Measurements from ENCODE around the gene SMURF1.
"Not testable (repeated sequence)": the region's sequence is repeated elsewhere in the genome, so short reads cannot be mapped to it uniquely, and the experiment has no call there.

The SMURF1 gene

GRCh38 chr7:99143853-99144672, at the start of gene SMURF1:
Gene SMURF1 (minus strand): TSS chr7:99144108. CDS start chr7:99143780, 328 bp downstream.
- peak; percentile 76 for DNase-seq

DNA sequence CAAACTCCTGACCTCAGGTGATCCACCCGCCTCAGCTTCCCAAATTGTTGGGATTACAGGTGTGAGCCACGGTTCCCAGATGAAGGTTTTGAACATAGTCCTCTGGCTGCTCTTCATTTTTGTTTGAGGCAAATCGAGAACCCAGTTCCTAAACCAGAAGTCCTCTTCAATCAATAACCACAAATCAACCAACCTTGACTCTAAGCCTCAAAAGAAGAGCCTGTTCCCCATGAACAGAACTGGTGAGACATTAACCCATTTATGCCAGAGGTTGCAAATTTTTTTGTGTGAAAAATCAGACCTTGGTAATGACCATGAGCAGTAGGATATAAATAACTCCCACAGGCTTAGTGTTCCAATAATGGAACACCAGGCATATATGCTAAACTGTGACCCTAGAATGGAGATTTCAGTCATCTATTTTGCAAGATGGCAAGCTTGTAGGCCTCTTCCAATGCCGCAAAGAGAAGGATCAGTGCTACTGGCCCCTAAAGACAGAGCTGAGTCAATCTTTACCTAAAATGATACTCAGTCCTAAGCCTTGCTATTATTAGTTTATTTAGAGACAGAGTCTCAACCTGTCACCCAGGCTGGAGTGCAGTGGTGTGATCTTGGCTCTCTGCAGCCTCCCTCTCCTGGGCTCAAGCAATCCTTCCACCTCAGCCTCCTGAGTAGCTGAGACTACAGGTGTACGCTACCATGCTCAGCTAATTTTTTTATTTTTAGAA, 48.1 kb upstream of the SMURF1 start:
- DNase-seq: no peak

DNA sequence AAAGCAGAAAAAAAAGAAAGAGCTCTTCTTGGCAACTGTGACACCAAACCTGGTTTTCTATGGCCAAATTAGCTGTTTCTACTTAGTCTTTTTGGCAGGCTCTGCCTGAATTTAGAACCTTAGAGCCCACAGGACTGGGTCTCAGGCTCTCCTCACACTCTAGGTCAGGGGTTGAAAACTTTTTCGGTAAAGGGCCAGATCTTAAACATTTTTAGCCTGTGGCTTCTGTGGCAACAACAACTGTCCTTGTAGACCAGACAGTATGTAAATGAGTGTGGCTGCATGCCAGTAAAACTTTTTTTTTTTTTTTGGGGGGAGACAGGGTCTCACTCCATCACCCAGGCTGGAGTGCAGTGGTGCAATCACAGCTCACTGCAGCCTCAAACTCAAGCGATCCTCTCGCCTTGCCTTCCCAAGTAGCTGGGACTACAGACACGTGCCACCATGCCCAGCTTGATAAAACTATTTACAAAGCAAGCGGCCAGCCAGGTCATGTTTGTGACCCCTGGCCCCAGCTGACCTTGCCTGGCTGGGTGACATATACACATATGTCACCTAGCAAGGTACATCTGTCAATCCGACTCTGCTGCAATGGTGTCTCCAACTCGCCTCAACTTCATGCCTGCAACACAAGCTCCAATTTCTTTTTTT, 46.6 kb upstream of the SMURF1 start:
- DNase-seq: no peak

GRCh38 chr7:99189222-99189621, 45.3 kb upstream of the SMURF1 start:
- no peak for DNase-seq

GRCh38 chr7:99188221-99188620, 44.3 kb upstream of the SMURF1 start:
- DNase-seq: no peak

GRCh38 chr7:99184532-99185218, 40.8 kb upstream of the SMURF1 start:
- no peak for DNase-seq

- DNase-seq: no peak
Measured at GRCh38 chr7:99180067-99180650, 36.3 kb upstream of the SMURF1 start.

DNA sequence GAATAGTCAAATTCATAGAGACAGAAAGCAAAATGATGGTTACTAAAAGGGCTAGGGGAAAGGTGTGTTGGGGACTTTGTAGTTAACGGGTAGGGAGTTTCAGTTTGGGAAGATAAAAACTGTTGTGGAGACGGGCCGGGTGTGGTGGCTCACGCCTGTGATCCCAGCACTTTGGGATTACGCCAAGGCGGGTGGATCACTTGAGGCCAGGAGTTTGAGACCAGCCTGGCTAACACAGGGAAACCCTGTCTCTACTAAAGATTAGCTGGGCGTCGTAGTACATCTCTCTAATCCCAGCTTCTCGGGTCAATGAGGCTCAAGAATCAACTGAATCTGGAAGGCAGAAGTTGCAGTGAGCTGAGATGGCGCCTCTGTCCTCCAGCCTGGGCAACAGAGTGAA, 33.3 kb upstream of the SMURF1 start:
- DNase-seq: no peak

DNA sequence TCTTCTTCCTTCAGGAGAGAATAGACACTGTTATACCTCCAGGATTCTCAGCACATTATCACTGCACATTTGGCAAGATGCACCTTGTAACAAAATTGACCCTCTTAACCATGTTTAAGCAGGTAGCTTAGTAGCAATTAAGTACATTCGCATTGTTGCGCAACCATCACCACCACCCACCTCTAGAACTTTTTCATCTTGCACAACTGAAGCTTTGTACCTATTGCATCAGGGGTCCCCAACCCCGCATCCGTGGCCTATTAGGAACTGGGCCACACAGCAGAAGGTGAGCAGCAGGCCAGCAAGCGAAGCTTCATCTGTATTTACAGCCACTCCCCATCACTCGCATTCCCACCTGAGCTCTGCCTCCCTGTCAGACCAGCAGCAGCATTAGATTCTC, 29.9 kb upstream of the SMURF1 start:
- no peak for DNase-seq

- DNase-seq: no peak
Measured at GRCh38 chr7:99171731-99172130, 27.8 kb upstream of the SMURF1 start.

DNA sequence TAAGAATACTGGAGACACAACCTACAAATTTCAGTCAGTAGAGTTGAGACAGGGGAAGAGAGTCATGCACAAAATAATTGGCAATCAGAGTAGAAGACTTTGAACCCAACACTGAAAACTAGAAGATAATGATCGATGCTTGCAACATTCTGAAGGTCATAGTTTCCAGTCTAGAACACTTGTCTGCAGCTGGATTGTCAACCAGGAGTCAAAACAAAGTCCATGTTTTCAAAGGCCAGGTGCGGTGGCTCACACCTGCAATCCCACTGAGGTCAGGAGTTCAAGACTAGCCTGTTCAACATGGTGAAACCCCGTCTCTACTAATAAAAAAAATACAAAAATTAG, 26.8 kb upstream of the SMURF1 start:
- DNase-seq: no peak

DNA sequence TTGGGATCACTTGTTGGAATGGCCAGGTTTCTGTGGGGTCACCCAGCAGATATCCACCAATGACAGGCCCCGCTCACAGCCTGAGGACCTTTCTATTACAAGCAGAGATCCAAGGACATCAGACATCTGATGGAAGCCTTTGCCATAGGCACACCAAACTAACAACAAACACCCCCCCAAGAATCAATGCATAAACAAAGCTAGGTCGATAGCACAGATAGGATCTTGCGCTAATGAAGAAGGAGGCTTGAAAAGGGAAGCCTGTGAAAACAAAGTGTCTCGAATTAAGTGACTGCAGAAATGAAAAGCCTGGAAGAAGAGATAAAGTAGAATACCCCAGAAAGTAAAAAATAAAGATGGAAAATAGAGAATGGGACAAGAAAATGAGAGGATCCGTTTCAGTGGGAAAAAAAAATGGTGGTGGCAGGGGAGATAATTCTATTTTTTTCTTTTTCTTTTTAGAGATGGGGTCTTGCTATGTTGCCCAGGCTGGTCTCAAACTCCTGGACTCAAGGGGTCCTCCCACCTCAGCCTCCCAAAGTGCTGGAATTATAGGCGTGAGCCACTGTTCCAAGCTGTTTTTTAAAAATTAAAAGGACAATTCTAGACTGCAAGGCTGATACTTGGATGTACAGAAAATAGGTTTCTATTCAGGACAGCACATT, 26.3 kb upstream of the SMURF1 start:
- DNase-seq: no peak

- DNase-seq: no peak
Measured at GRCh38 chr7:99167072-99167471, 23.2 kb upstream of the SMURF1 start.

GRCh38 chr7:99165816-99166215, 21.9 kb upstream of the SMURF1 start:
- DNase-seq: no peak

DNA sequence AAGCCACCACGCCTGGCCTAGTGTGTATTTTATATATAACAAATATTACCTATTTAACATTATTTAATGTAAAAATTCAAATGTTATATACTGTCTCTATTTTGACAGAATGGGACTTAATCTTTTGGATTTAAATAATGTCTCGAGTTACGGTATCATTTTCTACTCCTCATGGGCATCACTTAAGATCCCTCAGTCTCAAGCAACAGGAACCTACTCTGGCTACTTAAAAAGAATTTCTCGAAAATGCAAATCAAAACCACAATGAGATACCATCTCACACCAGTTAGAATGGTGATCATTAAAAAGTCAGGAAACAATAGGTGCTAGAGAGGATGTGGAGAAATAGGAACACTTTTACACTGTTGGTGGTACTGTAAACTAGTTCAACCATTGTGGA, 19.8 kb upstream of the SMURF1 start:
- not testable (repeated sequence) for DNase-seq

GRCh38 chr7:99156649-99157048, 12.7 kb upstream of the SMURF1 start:
- no peak for DNase-seq

DNA sequence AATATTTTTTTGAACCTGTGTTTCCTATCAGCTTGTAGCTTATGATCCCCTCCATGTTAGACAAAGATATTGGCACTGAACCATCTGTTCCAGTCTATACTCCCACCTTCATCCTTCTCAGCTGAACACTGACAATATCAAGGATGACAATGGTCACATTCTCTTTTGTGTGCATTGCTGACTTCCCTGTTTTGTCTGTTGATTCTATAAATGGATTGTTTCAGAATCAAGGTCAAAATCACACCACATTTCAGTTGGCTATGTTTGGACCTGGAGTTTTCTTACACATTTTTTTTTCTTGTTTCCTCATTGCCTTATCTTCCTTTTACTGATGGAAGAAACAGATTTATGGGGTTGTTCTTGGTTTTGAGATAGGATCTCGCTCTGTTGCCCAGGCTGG, 11.3 kb upstream of the SMURF1 start:
- DNase-seq: no peak

DNA sequence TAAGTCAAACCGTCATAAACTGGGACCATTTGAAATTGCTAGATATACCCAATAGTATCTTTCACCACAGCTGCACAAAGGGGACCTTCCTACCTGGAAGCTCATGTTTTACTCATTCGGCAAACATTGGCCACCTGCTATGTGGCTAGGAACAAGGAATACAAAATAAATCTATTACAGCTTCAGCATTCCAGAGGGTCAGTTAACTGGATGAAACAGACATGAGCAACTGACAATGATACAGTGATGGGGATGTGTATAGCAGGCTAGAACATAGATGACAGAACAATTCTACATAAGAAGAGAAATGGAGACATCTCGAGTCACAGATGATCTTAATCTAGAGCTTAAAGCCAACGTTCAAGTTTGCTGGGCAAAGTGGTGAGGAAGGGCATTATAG, 3.1 kb upstream of the SMURF1 start:
- DNase-seq: no peak

- DNase-seq: no peak
Measured at GRCh38 chr7:99143521-99143852, 421 bp downstream of the SMURF1 start.

DNA sequence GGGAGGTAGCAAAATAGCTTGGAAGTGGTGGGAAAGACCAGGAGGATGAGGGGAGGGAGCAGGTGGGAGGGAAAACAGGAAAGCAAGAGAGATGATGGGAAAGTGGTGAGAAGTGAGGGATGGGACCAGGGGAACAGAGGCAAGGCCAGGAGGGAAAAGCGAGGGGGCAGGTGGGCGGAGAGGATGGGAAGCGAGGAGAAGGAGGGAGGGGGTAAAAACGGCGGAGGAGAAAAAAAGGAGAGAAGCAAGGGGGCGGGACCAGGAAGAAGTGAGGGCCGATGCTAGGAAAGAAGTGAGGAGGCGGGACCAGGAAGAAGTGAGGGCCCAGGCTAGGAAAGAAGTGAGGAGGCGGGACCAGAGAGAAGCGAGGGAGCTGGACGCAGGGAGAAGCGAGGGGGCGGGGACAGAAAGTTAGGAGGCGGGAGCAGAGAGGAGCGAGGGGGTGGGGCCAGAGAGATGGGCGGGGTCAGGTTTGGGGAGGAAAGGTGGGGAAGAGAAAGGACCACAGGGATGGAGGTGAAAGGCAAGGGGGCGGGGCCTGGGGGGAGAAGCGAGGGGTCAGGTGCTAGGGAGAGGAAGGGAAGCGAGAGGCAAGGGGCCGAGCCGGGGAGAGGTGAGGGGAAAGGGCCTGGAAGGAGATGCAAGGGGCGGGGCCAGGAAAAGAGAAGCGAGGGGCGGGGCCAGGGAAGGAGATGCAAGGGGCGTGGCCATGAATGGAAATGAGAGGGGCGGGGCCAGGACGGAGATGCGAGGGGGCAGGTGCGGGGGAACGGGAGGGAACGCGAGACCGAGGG, 984 bp downstream of the SMURF1 start:
- DNase-seq: peak; percentile 92

- peak; percentile 89 for DNase-seq
Measured at GRCh38 chr7:99141841-99142726, 1.8 kb downstream of the SMURF1 start.
